HG03097 (cell line): ENCODE data around the gene DLAT.
"Not testable (repeated sequence)": the region's sequence is repeated elsewhere in the genome, so short reads cannot be mapped to it uniquely, and the experiment has no call there.

Source experiments
- ATAC-seq: cut with Tn5 transposase; IDR thresholded peaks from one replicate; pipeline ENCODE4 v1.9.1; 2021; ENCODE audit not compliant: unreplicated experiment, low FRiP score

The DLAT gene

GRCh38 chr11:112024773-112025678 lies at the start of gene DLAT:
Gene DLAT, plus strand, starts transcription at chr11:112025408. Its CDS starts 65 bp downstream, at chr11:112025473.
- ATAC-seq: peak; percentile 67

- no peak for ATAC-seq
Measured at GRCh38 chr11:111976119-111976766, 49.0 kb upstream of the DLAT start.

- ATAC-seq: no peak
Measured at GRCh38 chr11:111976767-111977145, 48.5 kb upstream of the DLAT start.

GRCh38 chr11:111977146-111978027 lies 47.8 kb upstream of the DLAT start:
- no peak for ATAC-seq

GRCh38 chr11:111978028-111978771 lies 47.0 kb upstream of the DLAT start:
- ATAC-seq: no peak

- ATAC-seq: no peak
Measured at GRCh38 chr11:111980062-111980461, 45.1 kb upstream of the DLAT start.

- ATAC-seq: no peak
Measured at GRCh38 chr11:111981270-111981669, 43.9 kb upstream of the DLAT start.

- ATAC-seq: no peak
Measured at GRCh38 chr11:111982019-111982464, 43.2 kb upstream of the DLAT start.

- ATAC-seq: no peak
Measured at GRCh38 chr11:111982541-111983186, 42.5 kb upstream of the DLAT start.

GRCh38 chr11:111983187-111983986 lies 41.8 kb upstream of the DLAT start:
- ATAC-seq: no peak

- no peak for ATAC-seq
Measured at GRCh38 chr11:111986589-111986988, 38.6 kb upstream of the DLAT start.

- ATAC-seq: no peak
Measured at GRCh38 chr11:111990381-111990780, 34.8 kb upstream of the DLAT start.

- no peak for ATAC-seq
Measured at GRCh38 chr11:111992206-111992855, 32.9 kb upstream of the DLAT start.

GRCh38 chr11:111996129-111996528 lies 29.1 kb upstream of the DLAT start:
- no peak for ATAC-seq

GRCh38 chr11:111996669-111997068 lies 28.5 kb upstream of the DLAT start:
- not testable (repeated sequence) for ATAC-seq

GRCh38 chr11:111999111-111999510 lies 26.1 kb upstream of the DLAT start:
- no peak for ATAC-seq

GRCh38 chr11:112000703-112001102 lies 24.5 kb upstream of the DLAT start:
- ATAC-seq: no peak

- ATAC-seq: no peak
Measured at GRCh38 chr11:112002491-112003216, 22.6 kb upstream of the DLAT start.
